ENCODE data around the gene DSC1.

- TF ChIP-seq GATA2 (IDR thresholded peaks at IDR 0.05; ENCODE audit: low read depth, low read length) = no peak
- no peak for TF ChIP-seq GATA3 (IDR thresholded peaks at IDR 0.05; ENCODE audit: low read depth, low read length)
These were observed 40.6 kb upstream of the DSC1 start for GRCh38 chr18:31203096-31203793.

All from SH-SY5Y (cell line).